Lung (tissue), 12 donors: ENCODE results near the gene MAML3. TPM values are rescaled to one million over a fixed set of nuclear protein-coding genes. Genes with fewer than 3 reads are reported as not detected.

Source experiments
- ATAC-seq: fragments of 200-7000 bp; cut with Tn5 transposase; one replicate; pipeline ENCODE4 v1.9.1; 2020; ENCODE audit warnings: moderate number of reproducible peaks; ENCODE audit not compliant: insufficient read depth, low FRiP score
- DNase-seq, 3 donors: peaks; one replicate each; pipeline ENCODE4 v3.0.0-alpha.2; 2013 to 2017
- H3K27ac ChIP-seq, 2 donors: one replicate each; pipeline ENCODE4 v1.5.1; 2013; ENCODE audit warnings: mild to moderate bottlenecking in 2 of 2, moderate library complexity in 2 of 2, control low read depth in 1 of 2, inconsistent platforms in 1 of 2, low read depth in 1 of 2, low read length in 1 of 2
- H3K27me3 ChIP-seq, 3 donors: one replicate each; pipeline ENCODE4 v1.5.1; 2013; ENCODE audit warnings: low read length in 2 of 3; ENCODE audit not compliant: control insufficient read depth in 3 of 3, insufficient read depth in 3 of 3
- H3K36me3 ChIP-seq, 4 donors: one replicate each; pipeline ENCODE4 v1.5.1; 2013; ENCODE audit warnings: low read length in 4 of 4, mild to moderate bottlenecking in 1 of 4, moderate library complexity in 1 of 4; ENCODE audit not compliant: control insufficient read depth in 4 of 4, insufficient read depth in 4 of 4
- H3K4me1 ChIP-seq, 5 donors: one replicate each; pipeline ENCODE4 v1.5.1; 2013; ENCODE audit warnings: low read length in 5 of 5, mild to moderate bottlenecking in 2 of 5, moderate library complexity in 1 of 5; ENCODE audit not compliant: control insufficient read depth in 5 of 5, insufficient read depth in 5 of 5
- H3K4me3 ChIP-seq: one replicate; pipeline ENCODE4 v1.5.1; 2013; ENCODE audit warnings: mild to moderate bottlenecking, control low read depth, moderate library complexity
- H3K9ac ChIP-seq, 2 donors: one replicate each; pipeline ENCODE4 v1.5.1; 2013; ENCODE audit warnings: low read length in 2 of 2, control low read depth in 1 of 2; ENCODE audit not compliant: insufficient read depth in 1 of 2
- H3K9me3 ChIP-seq, 4 donors: one replicate each; pipeline ENCODE4 v1.5.1; 2013; ENCODE audit warnings: low read length in 3 of 4, mild to moderate bottlenecking in 1 of 4, moderate library complexity in 1 of 4; ENCODE audit not compliant: control insufficient read depth in 4 of 4, insufficient read depth in 3 of 4
- WGBS, 2 donors: extraction: QIAGEN DNeasy Blood & Tissue Kit; methylation state at CpG; one replicate each; pipeline ENCODE4 v1.1.7; 2013; 5-methylcytosine and 5-hydroxymethylcytosine counted together
- polyA plus RNA-seq, 2 donors: library from polyadenylated mRNA; stranded (reverse); fragments of 200-250 nt; gene quantifications; one replicate each; pipeline ENCODE4 v1.2.1, GENCODE V29; 2013
- total RNA-seq, 2 donors: library from RNA; depleted of rRNA in 1 of 2; stranded (reverse); fragments of >200 nt in 1 of 2; gene quantifications; one replicate each; pipeline ENCODE4 v1.2.1, GENCODE V29; 2014 to 2021
- TF ChIP-seq, protein P1 (sequence below): IDR thresholded peaks from 2 replicates; pipeline ENCODE4 v1.5.1; 2012; ENCODE audit warnings: mild to moderate bottlenecking; ENCODE audit errors: control extremely low read depth, extremely low read depth
- donor health status: control.
- donor health status: control.
- donor health status: Bipolar disorder and iron deficiency.
- donor health status: healthy.
- donor health status: DM: yes; HTN: yes; CAD: no.

Gene MAML3
- total and polyA plus RNA-seq, 4 donors, result 3.0 to 16.4 (median 8.5) TPM

DNA sequence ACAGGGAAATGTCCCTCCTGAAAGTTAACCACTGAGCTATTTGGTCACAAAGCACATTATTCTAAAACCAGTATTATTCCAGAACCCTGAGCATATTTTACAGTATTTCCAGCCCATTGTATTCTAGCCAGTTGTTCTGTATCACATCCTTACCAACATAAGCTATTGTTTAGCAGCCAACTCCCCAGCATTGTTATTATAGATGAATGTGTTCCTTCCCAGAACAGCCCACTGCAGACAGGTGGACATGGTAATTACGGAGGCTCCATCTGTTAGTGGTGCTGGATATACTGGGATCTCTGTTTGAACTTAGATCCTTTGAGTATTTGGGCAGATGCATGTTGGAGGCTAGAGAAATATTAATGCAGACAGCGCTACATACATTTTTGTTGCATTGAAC lies 362.3 kb downstream of the MAML3 start:
- TF ChIP-seq, protein P1, sequence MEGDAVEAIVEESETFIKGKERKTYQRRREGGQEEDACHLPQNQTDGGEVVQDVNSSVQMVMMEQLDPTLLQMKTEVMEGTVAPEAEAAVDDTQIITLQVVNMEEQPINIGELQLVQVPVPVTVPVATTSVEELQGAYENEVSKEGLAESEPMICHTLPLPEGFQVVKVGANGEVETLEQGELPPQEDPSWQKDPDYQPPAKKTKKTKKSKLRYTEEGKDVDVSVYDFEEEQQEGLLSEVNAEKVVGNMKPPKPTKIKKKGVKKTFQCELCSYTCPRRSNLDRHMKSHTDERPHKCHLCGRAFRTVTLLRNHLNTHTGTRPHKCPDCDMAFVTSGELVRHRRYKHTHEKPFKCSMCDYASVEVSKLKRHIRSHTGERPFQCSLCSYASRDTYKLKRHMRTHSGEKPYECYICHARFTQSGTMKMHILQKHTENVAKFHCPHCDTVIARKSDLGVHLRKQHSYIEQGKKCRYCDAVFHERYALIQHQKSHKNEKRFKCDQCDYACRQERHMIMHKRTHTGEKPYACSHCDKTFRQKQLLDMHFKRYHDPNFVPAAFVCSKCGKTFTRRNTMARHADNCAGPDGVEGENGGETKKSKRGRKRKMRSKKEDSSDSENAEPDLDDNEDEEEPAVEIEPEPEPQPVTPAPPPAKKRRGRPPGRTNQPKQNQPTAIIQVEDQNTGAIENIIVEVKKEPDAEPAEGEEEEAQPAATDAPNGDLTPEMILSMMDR, result no peak
- Histone ChIP-seq H3K27me3 (no peaks in the 10 kb centered on the region), H3K9me3 (no peaks in the 10 kb centered on the region), H3K36me3 (no peaks in the 10 kb centered on the region), H3K4me1 (peaks cover 2 to 28% (median 14%) of the 10 kb centered on the region in 5 donors), H3K27ac (no peak overlapping the region), H3K4me3 (no peak overlapping the region), H3K9ac (no peak overlapping the region)
- ATAC-seq, result no peak
- DNase-seq, result no peak
- WGBS, 2 donors, result 83 to 90% methylated on average over 2 of the region's 2 CpGs

DNA sequence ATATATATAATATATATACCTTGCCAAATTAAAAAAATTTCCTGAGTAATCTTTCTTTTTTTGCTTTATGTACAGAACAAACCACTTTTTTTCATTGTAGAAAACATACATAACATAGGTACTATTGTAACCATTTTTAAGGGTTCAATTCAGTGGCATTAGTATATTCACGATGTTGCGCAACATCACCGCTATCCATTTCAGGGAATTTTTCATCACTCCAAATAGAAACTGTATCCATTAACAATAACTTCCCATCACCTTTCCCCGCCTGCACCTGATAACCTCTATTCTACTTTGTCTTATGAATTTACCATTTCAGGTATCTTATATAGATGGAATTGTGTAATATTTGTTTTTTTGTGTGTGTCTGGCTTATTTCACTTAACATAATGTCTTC lies 363.7 kb downstream of the MAML3 start:
- TF ChIP-seq, protein P1, result no peak
- 97 to 98% methylated on average over 4 of the region's 4 CpGs for WGBS, 2 donors
- no peaks in the 10 kb centered on the region for H3K9me3 ChIP-seq

DNA sequence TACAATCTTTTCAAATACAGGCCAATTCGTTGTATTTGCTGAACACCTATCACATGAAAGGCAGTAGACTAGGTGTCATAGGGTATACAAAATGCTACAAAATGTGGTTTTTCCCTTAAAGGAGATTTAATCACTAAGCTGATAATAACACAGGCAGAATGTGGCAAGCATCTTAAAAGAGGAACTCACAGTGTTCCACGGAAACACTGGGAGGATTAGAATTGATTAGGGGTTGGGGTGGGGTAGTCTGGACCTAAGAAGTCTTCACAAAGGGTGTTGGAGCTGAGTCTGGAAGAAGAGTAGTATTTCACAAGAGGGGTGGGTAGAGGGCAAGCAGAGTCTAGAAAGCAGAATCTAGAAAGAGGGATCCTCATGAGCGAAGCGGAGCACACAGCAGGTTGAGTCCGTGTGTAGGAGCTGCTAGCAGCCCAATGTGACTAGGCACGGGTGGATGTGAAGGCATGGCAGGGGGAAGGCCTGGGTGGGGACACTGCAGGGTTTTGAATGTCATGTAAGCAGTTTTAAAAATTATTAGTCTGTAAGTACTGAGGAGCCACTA lies 364.8 kb downstream of the MAML3 start:
- TF ChIP-seq, protein P1, result no peak
- no peak overlapping the region for H3K27ac ChIP-seq
- no peak overlapping the region for H3K9ac ChIP-seq
- 79 to 85% methylated on average over 6 of the region's 6 CpGs for WGBS, 2 donors
- no peaks in the 10 kb centered on the region for H3K9me3 ChIP-seq
- H3K4me1 ChIP-seq, result peaks cover 0 to 9% (median under 1%) of the 10 kb centered on the region in 5 donors
- DNase-seq (no peak), ATAC-seq (no peak)
- no peak overlapping the region for H3K4me3 ChIP-seq
- H3K36me3 ChIP-seq, result no peaks in the 10 kb centered on the region
- no peaks in the 10 kb centered on the region for H3K27me3 ChIP-seq

More for the DNA sequence above, 363.7 kb downstream of the MAML3 start:
- DNase-seq (no peak), ATAC-seq (no peak)
- no peak overlapping the region for H3K4me3 ChIP-seq
- no peaks in the 10 kb centered on the region for H3K27me3 ChIP-seq
- H3K36me3 ChIP-seq, result no peaks in the 10 kb centered on the region
- no peak overlapping the region for H3K27ac ChIP-seq
- peaks cover 2 to 15% (median 8%) of the 10 kb centered on the region in 5 donors for H3K4me1 ChIP-seq
- H3K9ac ChIP-seq, result no peak overlapping the region
